Transverse colon (tissue), 3 donors: ENCODE measurements around the gene NANP.

ENCODE experiments used
- POLR2A ChIP-seq: fragments of 450-650 bp; IDR thresholded peaks from one replicate; pipeline ENCODE4 v1.6.1; 2016; ENCODE audit warnings: antibody characterized with exemption, mild to moderate bottlenecking, moderate library complexity
- TF ChIP-seq, protein P1 (sequence below), 5 experiments: fragments of 200-600 bp in 3 of 5; fragments of 450-650 bp in 2 of 5; sonication (generic) in 3 of 5; IDR thresholded peaks; 1 replicate in 2 of 5; 2 replicates in 3 of 5; pipeline ENCODE4 v1.5.1; 2016 to 2017; ENCODE audit warnings: antibody characterized with exemption in 5 of 5, inconsistent platforms in 3 of 5, mild to moderate bottlenecking in 2 of 5, moderate library complexity in 1 of 5

DNA sequence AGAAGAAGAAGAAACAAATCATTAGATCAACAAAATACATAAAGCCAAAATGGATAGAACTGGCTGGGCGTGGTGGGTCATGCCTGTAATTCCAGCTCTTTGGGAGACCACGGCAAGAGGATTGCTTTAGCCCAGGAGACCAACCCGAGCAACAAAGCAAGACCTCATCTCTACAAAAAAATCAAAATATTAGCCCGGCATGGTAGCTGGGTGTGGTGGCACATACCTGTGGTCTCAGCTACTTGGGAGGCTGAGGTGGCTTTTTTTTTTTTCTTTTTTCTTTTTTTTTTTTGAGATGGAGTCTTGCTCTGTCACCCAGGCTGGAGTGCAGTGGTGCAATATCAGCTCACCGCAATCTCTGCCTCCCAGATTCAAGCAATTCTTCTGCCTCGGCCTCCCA is 59.9 kb downstream of the NANP start:
- TF ChIP-seq, protein P1, sequence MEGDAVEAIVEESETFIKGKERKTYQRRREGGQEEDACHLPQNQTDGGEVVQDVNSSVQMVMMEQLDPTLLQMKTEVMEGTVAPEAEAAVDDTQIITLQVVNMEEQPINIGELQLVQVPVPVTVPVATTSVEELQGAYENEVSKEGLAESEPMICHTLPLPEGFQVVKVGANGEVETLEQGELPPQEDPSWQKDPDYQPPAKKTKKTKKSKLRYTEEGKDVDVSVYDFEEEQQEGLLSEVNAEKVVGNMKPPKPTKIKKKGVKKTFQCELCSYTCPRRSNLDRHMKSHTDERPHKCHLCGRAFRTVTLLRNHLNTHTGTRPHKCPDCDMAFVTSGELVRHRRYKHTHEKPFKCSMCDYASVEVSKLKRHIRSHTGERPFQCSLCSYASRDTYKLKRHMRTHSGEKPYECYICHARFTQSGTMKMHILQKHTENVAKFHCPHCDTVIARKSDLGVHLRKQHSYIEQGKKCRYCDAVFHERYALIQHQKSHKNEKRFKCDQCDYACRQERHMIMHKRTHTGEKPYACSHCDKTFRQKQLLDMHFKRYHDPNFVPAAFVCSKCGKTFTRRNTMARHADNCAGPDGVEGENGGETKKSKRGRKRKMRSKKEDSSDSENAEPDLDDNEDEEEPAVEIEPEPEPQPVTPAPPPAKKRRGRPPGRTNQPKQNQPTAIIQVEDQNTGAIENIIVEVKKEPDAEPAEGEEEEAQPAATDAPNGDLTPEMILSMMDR (IDR thresholded peaks at IDR 0.05): no peak
- no peak for TF ChIP-seq POLR2A
